ENCODE measurements around the gene RING1. TPM values are rescaled to one million over a fixed set of nuclear protein-coding genes. Genes with fewer than 3 reads are reported as not detected.

The RING1 gene
- total and polyA plus RNA-seq, 10 of the 15 experiments (the other 5 are each of a cell fraction or from before 2014, with no cell fraction given), result 2.0 to 27.2 (median 15.8) TPM

DNA sequence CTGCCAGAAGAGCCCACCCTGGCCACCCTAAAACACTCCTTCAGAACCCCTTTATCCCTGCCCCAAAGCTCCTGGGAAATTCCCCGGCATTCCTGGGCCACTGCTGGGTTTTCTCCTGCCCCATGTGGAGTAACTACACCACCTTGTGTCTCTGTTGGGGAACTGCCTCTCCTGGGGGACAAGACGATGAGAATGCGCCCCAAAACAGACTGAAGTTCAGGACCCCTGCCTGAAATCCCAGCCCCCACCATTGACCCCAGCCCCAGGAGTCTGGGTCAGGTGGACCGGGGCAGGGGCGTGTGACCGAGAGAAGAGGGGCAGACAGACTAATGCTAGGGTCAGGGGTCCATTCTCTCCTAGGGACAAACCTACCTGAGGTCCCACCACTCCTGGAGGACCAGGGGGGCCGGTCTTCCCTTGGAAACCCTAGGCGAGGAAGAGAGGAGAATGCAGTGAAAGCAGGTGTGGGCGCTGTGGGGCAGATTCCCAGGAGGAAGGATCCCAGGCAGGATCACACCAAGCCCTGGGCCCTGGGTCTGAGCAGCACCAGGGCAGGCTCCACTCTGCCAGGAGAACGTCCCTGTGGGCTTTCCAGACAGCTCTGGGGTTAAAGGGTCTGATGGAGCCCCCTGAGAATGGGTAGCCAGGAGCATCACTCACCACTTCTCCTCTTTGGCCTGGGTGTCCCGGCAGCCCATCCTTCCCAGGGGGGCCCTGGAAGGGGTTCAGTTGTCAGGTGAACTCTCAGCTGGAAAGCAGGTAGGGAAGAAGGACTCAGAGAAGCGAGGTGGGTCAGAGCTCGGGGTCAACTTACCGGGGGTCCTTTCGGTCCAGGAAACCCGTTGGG lies 35.4 kb upstream of the RING1 start:
- Histone ChIP-seq H3K4me2 (ENCODE audit: control insufficient read depth, insufficient read depth) (no peak overlapping the region), H3K27ac (ENCODE audit: control insufficient read depth, insufficient read depth) (no peak overlapping the region), H3K9me3 (replicated peaks; ENCODE audit: control insufficient read depth, insufficient read depth, low read length) (no peaks in the 10 kb centered on the region), H4K20me1 (ENCODE audit: control insufficient read depth, insufficient read depth) (no peaks in the 10 kb centered on the region), H3K4me1 (ENCODE audit: control insufficient read depth, insufficient read depth, low read length) (no peaks in the 10 kb centered on the region; the same call in 1 of the 2 replicates), H3K4me3 (no peak overlapping the region), H3K27me3 (replicated peaks in 1 of 2; ENCODE audit: control insufficient read depth in 2 of 2, insufficient read depth in 2 of 2, low read length in 1 of 2) (no peaks in the 10 kb centered on the region), H2AFZ (ENCODE audit: control insufficient read depth, low read depth, low read length) (no peak overlapping the region), H3K36me3 (ENCODE audit: control insufficient read depth in 2 of 2, insufficient read depth in 2 of 2, low read length in 1 of 2) (no peaks in the 10 kb centered on the region), H3K9ac (ENCODE audit: control insufficient read depth, insufficient read depth, low read length) (no peak overlapping the region), H3K79me2 (ENCODE audit: control insufficient read depth, insufficient read depth, low read length) (no peaks in the 10 kb centered on the region)
- DNase-seq (ENCODE audit: low read depth, low spot score), result no peak
- ChIA-PET CTCF (interaction anchor here (0.6 to 6.0 kb wide), 41 partner anchors 9 to 237 kb away, joined by 3 to 58 read pairs (median 4); partner anchors contain the start of genes HLA-DMA, HLA-DOA and HLA-DPB1), POLR2A (interaction anchor here (1.0 to 1.6 kb wide), 5 partner anchors 26 to 159 kb away, joined by 3 to 4 read pairs (median 3); no protein-coding TSS in a partner anchor), RAD21 (ENCODE audit: unreplicated experiment) (interaction anchor here (0.6 to 3.9 kb wide), 23 partner anchors 9 to 225 kb away, joined by 3 to 27 read pairs (median 4); partner anchors contain the start of gene HLA-DPB1), SMC1A (ENCODE audit: uncharacterized antibody, unreplicated experiment) (interaction anchor here (0.7 to 4.3 kb wide), 21 partner anchors 12 to 188 kb away, joined by 3 to 27 read pairs (median 3); partner anchors contain the start of gene HLA-DPB1)
- intact Hi-C loops (cut with micrococcal nuclease; ENCODE audit: unreplicated experiment) (loop anchor here (2.0 kb wide), 2 partner anchors 50 to 76 kb away; no protein-coding TSS in a partner anchor), in situ Hi-C loops (cut with MboI) (no loop called here)
- ATAC-seq, result peak; percentile 39
- FAIRE-seq, result peak; percentile 35
- 3% methylated on average over 16 of the region's 16 CpGs for WGBS (ENCODE audit: insufficient coverage, insufficient replicate concordance, low lambda C conversion rate, missing lambda C conversion rate)
- no TSS peak for BruUV-seq (replicated peaks)
- TF ChIP-seq ATF7 (IDR thresholded peaks at IDR 0.05; ENCODE audit: low read depth) (no peak), ZNF622 (IDR thresholded peaks at IDR 0.05) (no peak), IKZF1 (conservative IDR thresholded peaks at IDR 0.05) (peak; percentile 75), RELB (IDR thresholded peaks at IDR 0.05; ENCODE audit: low read depth) (peak; percentile 50; the same call in 1 of the 2 replicates), ZNF384 (IDR thresholded peaks at IDR 0.05; ENCODE audit: borderline replicate concordance, low read depth, low read length) (no peak), SUPT20H (IDR thresholded peaks at IDR 0.05; ENCODE audit: borderline replicate concordance, control insufficient read depth, low read depth, low read length) (no peak), HDAC2 (IDR thresholded peaks at IDR 0.05) (no peak), NR2C1 (IDR thresholded peaks at IDR 0.05) (no peak), POLR2A (IDR thresholded peaks at IDR 0.05; ENCODE audit: low read depth, low read length) (no peak), RELA (IDR thresholded peaks at IDR 0.05; ENCODE audit: borderline replicate concordance, partially characterized antibody) (peak; percentile 14), CHD1 (IDR thresholded peaks at IDR 0.05; ENCODE audit: low read depth, low read length) (no peak), SMARCA5 (IDR thresholded peaks at IDR 0.05) (no peak), MEF2B (IDR thresholded peaks at IDR 0.05; ENCODE audit: partially characterized antibody, poor library complexity, severe bottlenecking) (no peak), TCF12 (IDR thresholded peaks at IDR 0.05; ENCODE audit: low read depth, low read length) (no peak), TBL1XR1 (IDR thresholded peaks at IDR 0.05; ENCODE audit: low read depth, low read length) (no peak), RAD51 (IDR thresholded peaks at IDR 0.05) (no peak), CREM (IDR thresholded peaks at IDR 0.05; ENCODE audit: low read depth) (no peak), ZNF24 (IDR thresholded peaks at IDR 0.05) (no peak), SREBF1 (IDR thresholded peaks at IDR 0.05; ENCODE audit: low read length) (no peak), BHLHE40 (IDR thresholded peaks at IDR 0.05; ENCODE audit: borderline replicate concordance in 1 of 2, low read depth in 2 of 2, low read length in 1 of 2) (0 out of 4 replicates have a peak, but pooled peaks of 1 of the 2 experiments have one; percentile 21), SP1 (IDR thresholded peaks at IDR 0.05; ENCODE audit: low read depth, low read length) (no peak)
- TF ChIP-seq, protein P1, sequence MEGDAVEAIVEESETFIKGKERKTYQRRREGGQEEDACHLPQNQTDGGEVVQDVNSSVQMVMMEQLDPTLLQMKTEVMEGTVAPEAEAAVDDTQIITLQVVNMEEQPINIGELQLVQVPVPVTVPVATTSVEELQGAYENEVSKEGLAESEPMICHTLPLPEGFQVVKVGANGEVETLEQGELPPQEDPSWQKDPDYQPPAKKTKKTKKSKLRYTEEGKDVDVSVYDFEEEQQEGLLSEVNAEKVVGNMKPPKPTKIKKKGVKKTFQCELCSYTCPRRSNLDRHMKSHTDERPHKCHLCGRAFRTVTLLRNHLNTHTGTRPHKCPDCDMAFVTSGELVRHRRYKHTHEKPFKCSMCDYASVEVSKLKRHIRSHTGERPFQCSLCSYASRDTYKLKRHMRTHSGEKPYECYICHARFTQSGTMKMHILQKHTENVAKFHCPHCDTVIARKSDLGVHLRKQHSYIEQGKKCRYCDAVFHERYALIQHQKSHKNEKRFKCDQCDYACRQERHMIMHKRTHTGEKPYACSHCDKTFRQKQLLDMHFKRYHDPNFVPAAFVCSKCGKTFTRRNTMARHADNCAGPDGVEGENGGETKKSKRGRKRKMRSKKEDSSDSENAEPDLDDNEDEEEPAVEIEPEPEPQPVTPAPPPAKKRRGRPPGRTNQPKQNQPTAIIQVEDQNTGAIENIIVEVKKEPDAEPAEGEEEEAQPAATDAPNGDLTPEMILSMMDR (IDR thresholded peaks at IDR 0.05 in 2 of 3, conservative IDR thresholded peaks at IDR 0.05 in 1 of 3; ENCODE audit: control insufficient read depth in 2 of 3, extremely low read depth in 1 of 3, insufficient read depth in 1 of 3, low read depth in 3 of 3, low read length in 3 of 3), result peak; percentile 80 to 83 (median 83)
